Neural crest cell (in vitro differentiated cells): ENCODE data around the gene EPS8. TPM values are rescaled to one million over a fixed set of nuclear protein-coding genes. Genes with fewer than 3 reads are reported as not detected.

ENCODE experiments used
- DNase-seq: peaks from one replicate; pipeline ENCODE4 v3.0.0; 2021; ENCODE audit warnings: low read depth, mixed read lengths, low spot score
- H3K27ac Mint-ChIP-seq: one replicate; pipeline ENCODE4 v1.8.0; 2021; ENCODE audit warnings: mild to moderate bottlenecking, mixed read lengths; ENCODE audit not compliant: unreplicated experiment
- H3K27me3 Mint-ChIP-seq: 2 replicates; pipeline ENCODE4 v1.8.0; 2021; ENCODE audit warnings: low read depth, mild to moderate bottlenecking, mixed read lengths
- H3K36me3 Mint-ChIP-seq: 2 replicates; pipeline ENCODE4 v1.8.0; 2021; ENCODE audit warnings: low read depth, mild to moderate bottlenecking, mixed read lengths
- H3K4me1 Mint-ChIP-seq: 2 replicates; pipeline ENCODE4 v1.8.0; 2021; ENCODE audit warnings: mixed read lengths
- H3K4me3 Mint-ChIP-seq: one replicate; pipeline ENCODE4 v1.8.0; 2021; ENCODE audit warnings: mild to moderate bottlenecking, mixed read lengths
- H3K9me3 Mint-ChIP-seq: 2 replicates; pipeline ENCODE4 v1.8.0; 2021; ENCODE audit warnings: mixed read lengths
- total RNA-seq: library from RNA; stranded (reverse); gene quantifications from 2 replicates; pipeline ENCODE4 v1.2.1, GENCODE V29; 2021
- TF ChIP-seq, protein P1 (sequence below): fragments of 200-600 bp; sonication (generic); conservative IDR thresholded peaks from 2 replicates; pipeline ENCODE4 v1.5.0; 2021; ENCODE audit warnings: antibody characterized with exemption, mild to moderate bottlenecking

The EPS8 gene
- total RNA-seq, 1 donor from 2014 or later, result 24.4 TPM

DNA sequence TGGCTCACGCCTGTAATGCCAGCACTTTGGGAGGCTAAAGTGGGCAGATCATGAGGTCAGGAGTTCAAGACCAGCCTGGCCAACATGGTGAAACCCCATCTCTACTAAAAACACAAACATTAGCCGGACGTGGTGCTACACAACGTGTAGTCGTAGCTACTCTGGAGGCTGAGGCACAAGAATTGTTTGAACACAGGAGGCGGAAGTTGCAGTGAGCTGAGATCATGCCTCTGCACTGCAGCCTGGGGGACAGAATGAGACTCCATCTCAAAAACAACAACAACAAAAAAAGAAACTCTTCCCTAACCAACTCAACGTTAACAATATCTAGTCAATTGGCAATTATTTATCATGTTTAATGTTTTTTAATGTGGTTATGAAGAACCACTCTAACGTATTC lies 89.3 kb downstream of the EPS8 start:
- H3K27ac Mint-ChIP-seq, result peak overlapping the region; percentile 68
- H3K4me1 Mint-ChIP-seq, result peaks cover 45% of the 10 kb centered on the region
- no peak for DNase-seq
- H3K4me3 Mint-ChIP-seq, result no peak overlapping the region
- no peaks in the 10 kb centered on the region for H3K9me3 Mint-ChIP-seq
- H3K27me3 Mint-ChIP-seq, result no peaks in the 10 kb centered on the region
- TF ChIP-seq, protein P1, sequence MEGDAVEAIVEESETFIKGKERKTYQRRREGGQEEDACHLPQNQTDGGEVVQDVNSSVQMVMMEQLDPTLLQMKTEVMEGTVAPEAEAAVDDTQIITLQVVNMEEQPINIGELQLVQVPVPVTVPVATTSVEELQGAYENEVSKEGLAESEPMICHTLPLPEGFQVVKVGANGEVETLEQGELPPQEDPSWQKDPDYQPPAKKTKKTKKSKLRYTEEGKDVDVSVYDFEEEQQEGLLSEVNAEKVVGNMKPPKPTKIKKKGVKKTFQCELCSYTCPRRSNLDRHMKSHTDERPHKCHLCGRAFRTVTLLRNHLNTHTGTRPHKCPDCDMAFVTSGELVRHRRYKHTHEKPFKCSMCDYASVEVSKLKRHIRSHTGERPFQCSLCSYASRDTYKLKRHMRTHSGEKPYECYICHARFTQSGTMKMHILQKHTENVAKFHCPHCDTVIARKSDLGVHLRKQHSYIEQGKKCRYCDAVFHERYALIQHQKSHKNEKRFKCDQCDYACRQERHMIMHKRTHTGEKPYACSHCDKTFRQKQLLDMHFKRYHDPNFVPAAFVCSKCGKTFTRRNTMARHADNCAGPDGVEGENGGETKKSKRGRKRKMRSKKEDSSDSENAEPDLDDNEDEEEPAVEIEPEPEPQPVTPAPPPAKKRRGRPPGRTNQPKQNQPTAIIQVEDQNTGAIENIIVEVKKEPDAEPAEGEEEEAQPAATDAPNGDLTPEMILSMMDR, result no peak
- H3K36me3 Mint-ChIP-seq, result no peaks in the 10 kb centered on the region

DNA sequence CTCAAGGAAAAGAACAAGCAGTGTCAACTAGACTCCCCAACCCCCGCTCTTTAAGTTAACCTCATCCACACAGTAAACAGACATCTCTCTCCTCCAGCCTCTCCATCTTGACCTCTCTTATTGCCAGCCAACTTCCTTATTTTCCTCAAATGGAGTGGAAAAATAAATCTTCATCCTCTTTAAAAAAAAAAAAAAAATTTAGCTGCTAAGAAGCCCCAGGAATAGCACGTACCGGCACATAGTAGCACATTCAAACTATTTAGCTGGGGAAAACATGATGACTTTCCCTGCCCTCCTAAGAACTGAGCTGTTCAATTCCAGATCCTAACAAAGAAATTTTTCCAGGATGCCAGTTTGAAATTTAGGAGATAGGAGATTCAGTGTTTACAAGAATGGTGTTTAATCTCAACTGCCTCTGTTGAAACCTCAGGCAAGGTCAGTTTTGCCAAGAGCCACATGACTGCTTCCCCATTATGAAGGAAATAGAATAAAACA lies 90.8 kb downstream of the EPS8 start:
- H3K4me3 Mint-ChIP-seq, result no peak overlapping the region
- no peaks in the 10 kb centered on the region for H3K36me3 Mint-ChIP-seq
- peaks cover 45% of the 10 kb centered on the region for H3K4me1 Mint-ChIP-seq
- no peaks in the 10 kb centered on the region for H3K9me3 Mint-ChIP-seq
- no peak overlapping the region for H3K27ac Mint-ChIP-seq
- no peak for DNase-seq
- no peaks in the 10 kb centered on the region for H3K27me3 Mint-ChIP-seq
- TF ChIP-seq, protein P1, result no peak

DNA sequence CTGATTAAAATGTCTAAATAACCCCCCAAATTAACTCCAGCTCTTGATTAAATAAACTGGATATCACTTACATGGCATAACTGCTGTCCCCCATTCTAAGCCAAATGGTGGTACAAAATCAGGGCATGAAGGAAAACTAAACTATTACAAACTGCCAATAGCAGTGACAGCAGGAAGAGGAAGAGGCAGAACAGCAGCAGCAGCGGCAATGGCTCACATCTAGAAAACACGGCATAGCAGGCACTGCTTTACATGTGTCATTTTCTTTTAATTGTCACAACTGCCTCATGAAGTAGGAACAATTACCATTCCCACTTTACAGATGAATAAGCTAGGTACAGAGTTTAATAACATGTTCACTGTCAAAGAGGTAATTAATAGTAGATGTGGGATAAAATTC lies 92.0 kb downstream of the EPS8 start:
- TF ChIP-seq, protein P1, result no peak
- H3K27me3 Mint-ChIP-seq, result no peaks in the 10 kb centered on the region
- DNase-seq, result no peak
- no peaks in the 10 kb centered on the region for H3K36me3 Mint-ChIP-seq
- no peak overlapping the region for H3K4me3 Mint-ChIP-seq
- no peak overlapping the region for H3K27ac Mint-ChIP-seq
- peaks cover 2% of the 10 kb centered on the region for H3K9me3 Mint-ChIP-seq
- peaks cover 51% of the 10 kb centered on the region for H3K4me1 Mint-ChIP-seq

DNA sequence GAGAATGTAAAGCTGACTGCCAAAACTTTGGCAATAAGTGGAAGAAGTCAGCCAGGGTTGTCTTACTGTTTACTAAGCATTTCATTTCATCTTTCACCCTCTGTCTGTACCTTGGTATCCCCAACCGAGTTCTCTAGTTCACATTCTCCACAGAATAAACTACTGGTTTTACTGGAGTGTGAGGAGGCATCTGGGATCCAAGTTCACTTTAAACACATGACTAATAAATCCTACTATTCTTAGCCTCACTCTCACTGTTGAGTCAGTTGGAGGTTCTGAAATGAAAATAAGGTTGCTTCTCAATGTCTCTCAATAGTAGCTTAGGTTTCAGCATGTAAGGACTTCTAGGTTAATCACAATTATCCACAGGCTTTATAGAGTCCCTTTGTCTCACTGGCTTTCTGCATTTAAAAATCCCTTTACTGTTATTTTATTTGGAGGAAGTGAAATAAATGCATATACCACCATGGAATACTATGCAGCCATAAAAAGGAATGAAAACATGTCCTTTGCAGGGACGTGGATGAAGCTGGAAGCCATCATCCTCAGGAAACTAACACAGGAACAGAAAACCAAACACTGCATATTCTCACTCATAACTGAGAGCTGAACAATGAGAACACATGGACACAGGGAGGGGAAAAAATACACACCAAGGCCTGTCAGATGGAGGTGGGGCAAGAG lies 95.8 kb downstream of the EPS8 start:
- H3K27ac Mint-ChIP-seq, result no peak overlapping the region

DNA sequence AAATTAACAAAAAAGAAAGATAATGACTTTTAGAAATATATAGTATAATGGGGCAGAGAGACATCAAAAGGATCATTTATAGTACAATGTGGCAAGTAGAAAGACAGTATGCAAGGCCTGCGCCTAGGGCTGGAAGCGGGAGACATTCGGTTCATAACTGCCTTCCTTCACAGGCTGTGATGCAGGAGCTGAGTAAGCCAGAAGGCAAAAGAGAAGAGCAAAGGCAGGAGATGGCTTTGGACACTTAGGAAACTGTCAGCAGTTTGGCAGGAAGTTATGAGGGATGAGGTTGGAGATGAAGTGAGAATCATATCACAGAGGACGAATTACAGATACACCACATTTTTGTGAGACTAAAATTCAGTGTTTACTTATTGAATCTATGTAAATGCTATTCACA lies 97.8 kb downstream of the EPS8 start:
- peaks cover 49% of the 10 kb centered on the region for H3K4me1 Mint-ChIP-seq
- no peak overlapping the region for H3K4me3 Mint-ChIP-seq
- no peak for DNase-seq
- peak overlapping the region; percentile 63 for H3K27ac Mint-ChIP-seq
- H3K36me3 Mint-ChIP-seq, result no peaks in the 10 kb centered on the region
- H3K9me3 Mint-ChIP-seq, result peaks cover 2% of the 10 kb centered on the region
- H3K27me3 Mint-ChIP-seq, result no peaks in the 10 kb centered on the region
- TF ChIP-seq, protein P1, result no peak

More for the DNA sequence above, 95.8 kb downstream of the EPS8 start:
- no peaks in the 10 kb centered on the region for H3K27me3 Mint-ChIP-seq
- H3K4me3 Mint-ChIP-seq, result no peak overlapping the region
- H3K9me3 Mint-ChIP-seq, result peaks cover 2% of the 10 kb centered on the region
- no peaks in the 10 kb centered on the region for H3K36me3 Mint-ChIP-seq
- peaks cover 53% of the 10 kb centered on the region for H3K4me1 Mint-ChIP-seq
- TF ChIP-seq, protein P1, result no peak
- no peak for DNase-seq
